Smooth muscle cell (in vitro differentiated cells): ENCODE measurements around the gene CABP4. TPM values are rescaled to one million over a fixed set of nuclear protein-coding genes. Genes with fewer than 3 reads are reported as not detected.

ENCODE experiments used
- DNase-seq: peaks from one replicate; lab custom pipeline; 2025; ENCODE audit not compliant: unreplicated experiment; lab: John Stamatoyannopoulos, UW
- H2AFZ ChIP-seq: fragments of 200-600 bp; sonication (generic); 2 replicates; pipeline ENCODE4 v1.6.0; 2016; ENCODE audit warnings: antibody characterized with exemption, low read depth, mild to moderate bottlenecking
- H3F3A ChIP-seq: fragments of 200-600 bp; sonication (generic); 2 replicates; pipeline ENCODE4 v1.6.0; 2017; ENCODE audit warnings: antibody characterized with exemption, low read depth
- H3K27ac ChIP-seq: fragments of 200-600 bp; sonication (generic); 2 replicates; pipeline ENCODE4 v1.5.1; 2016; ENCODE audit warnings: low read depth, mild to moderate bottlenecking
- H3K27me3 ChIP-seq: fragments of 200-600 bp; sonication (generic); 2 replicates; pipeline ENCODE4 v1.6.1; 2016; ENCODE audit warnings: low read depth, mild to moderate bottlenecking
- H3K36me3 ChIP-seq: fragments of 200-600 bp; sonication (generic); 2 replicates; pipeline ENCODE4 v1.5.1; 2016; ENCODE audit warnings: low read depth
- H3K4me1 ChIP-seq: fragments of 200-600 bp; sonication (generic); 2 replicates; pipeline ENCODE4 v1.5.1; 2016; ENCODE audit warnings: low read depth
- H3K4me2 ChIP-seq: fragments of 200-600 bp; sonication (generic); 2 replicates; pipeline ENCODE4 v1.6.0; 2016; ENCODE audit warnings: mild to moderate bottlenecking
- H3K4me3 ChIP-seq: fragments of 200-600 bp; sonication (generic); 2 replicates; pipeline ENCODE4 v1.5.1; 2016; ENCODE audit warnings: mild to moderate bottlenecking
- H3K79me2 ChIP-seq: fragments of 200-600 bp; sonication (generic); 2 replicates; pipeline ENCODE4 v1.6.0; 2016; ENCODE audit warnings: low read depth, mild to moderate bottlenecking
- H3K9ac ChIP-seq: fragments of 200-600 bp; sonication (generic); 2 replicates; pipeline ENCODE4 v1.6.0; 2016; ENCODE audit warnings: low read depth
- H3K9me3 ChIP-seq: fragments of 200-600 bp; sonication (generic); replicated peaks from 2 replicates; pipeline ENCODE4 v1.5.1; 2016; ENCODE audit warnings: low read depth
- H4K20me1 ChIP-seq: fragments of 200-600 bp; sonication (generic); 2 replicates; pipeline ENCODE4 v1.6.0; 2016; ENCODE audit warnings: low read depth
- CTCF ChIP-seq: fragments of 200-600 bp; sonication (generic); IDR thresholded peaks from 2 replicates; pipeline ENCODE4 v1.5.1; 2017; ENCODE audit warnings: borderline replicate concordance, mild to moderate bottlenecking, antibody characterized with exemption; ENCODE audit not compliant: insufficient read depth, poor library complexity, severe bottlenecking
- WGBS: methylation state at CpG from one replicate; pipeline ENCODE4 v1.1.7; 2016; ENCODE audit warnings: low lambda C conversion rate; 5-methylcytosine and 5-hydroxymethylcytosine counted together
- polyA plus RNA-seq: library from polyadenylated mRNA; unstranded; fragments of >200 nt; fragmentation: Nextera tagmentation; extraction: Ambion mirVana; gene quantifications from 2 replicates; pipeline ENCODE4 v1.2.1, GENCODE V29; 2016
- total RNA-seq: library from RNA; depleted of rRNA; stranded (reverse); fragments of >200 nt; gene quantifications from 2 replicates; pipeline ENCODE4 v1.2.3, GENCODE V29; 2014

The CABP4 gene
- total and polyA plus RNA-seq, 2 experiments from 2014 or later = not detected

GRCh38 chr11:67453816-67454732, 1.1 kb upstream of the CABP4 start:
- no peak overlapping the region for H3K27ac ChIP-seq
- H3K36me3 ChIP-seq = no peaks in the 10 kb centered on the region
- DNase-seq = no peak
- no peak overlapping the region for H3K4me2 ChIP-seq
- no peak for TF ChIP-seq CTCF
- no peaks in the 10 kb centered on the region for H3F3A ChIP-seq
- 97% methylated on average over 18 of the region's 21 CpGs for WGBS
- H3K4me1 ChIP-seq = no peaks in the 10 kb centered on the region
- H3K27me3 ChIP-seq = no peaks in the 10 kb centered on the region
- H3K4me3 ChIP-seq = no peak overlapping the region
- no peaks in the 10 kb centered on the region for H4K20me1 ChIP-seq
- H3K9me3 ChIP-seq = no peaks in the 10 kb centered on the region
- H3K9ac ChIP-seq = no peak overlapping the region
- no peaks in the 10 kb centered on the region for H3K79me2 ChIP-seq
- H2AFZ ChIP-seq = no peak overlapping the region

- Histone ChIP-seq H3K36me3 (no peaks in the 10 kb centered on the region), H3K9me3 (no peaks in the 10 kb centered on the region), H3F3A (peaks cover under 1% of the 10 kb centered on the region), H3K4me2 (no peak overlapping the region), H3K79me2 (no peaks in the 10 kb centered on the region), H2AFZ (no peak overlapping the region), H3K4me3 (no peak overlapping the region), H3K27ac (no peak overlapping the region), H3K27me3 (no peaks in the 10 kb centered on the region), H4K20me1 (no peaks in the 10 kb centered on the region), H3K4me1 (no peaks in the 10 kb centered on the region), H3K9ac (no peak overlapping the region)
- TF ChIP-seq CTCF = no peak
- WGBS = 89% methylated on average over 24 of the region's 25 CpGs
- no peak for DNase-seq
Measured at GRCh38 chr11:67456068-67456705, 1.0 kb downstream of the CABP4 start.

GRCh38 chr11:67457453-67457852, 2.3 kb downstream of the CABP4 start:
- H3K4me2 ChIP-seq = no peak overlapping the region
- 94% methylated on average over 10 of the region's 12 CpGs for WGBS
- H3K79me2 ChIP-seq = no peaks in the 10 kb centered on the region
- DNase-seq = no peak
- no peaks in the 10 kb centered on the region for H3K4me1 ChIP-seq
- H3K4me3 ChIP-seq = no peak overlapping the region
- H3K27me3 ChIP-seq = no peaks in the 10 kb centered on the region
- TF ChIP-seq CTCF = no peak
- no peak overlapping the region for H2AFZ ChIP-seq
- H3K27ac ChIP-seq = no peak overlapping the region
- no peaks in the 10 kb centered on the region for H3K36me3 ChIP-seq
- peaks cover 3% of the 10 kb centered on the region for H3F3A ChIP-seq
- H3K9ac ChIP-seq = no peak overlapping the region
- H4K20me1 ChIP-seq = no peaks in the 10 kb centered on the region
- H3K9me3 ChIP-seq = no peaks in the 10 kb centered on the region
